Lower leg skin (tissue), 4 donors: ENCODE results near the gene GABARAPL2. TPM values are rescaled to one million over a fixed set of nuclear protein-coding genes. Genes with fewer than 3 reads are reported as not detected.

Experiments
- DNase-seq, 2 donors: peaks; one replicate each; pipeline ENCODE4 v3.0.0-alpha.2; 2019; ENCODE audit warnings: low spot score in 2 of 2
- H3K4me3 ChIP-seq: fragments of 200-600 bp; sonication (generic); 2 replicates; pipeline ENCODE4 v1.5.1; 2017; ENCODE audit warnings: mild to moderate bottlenecking, low read depth; ENCODE audit not compliant: poor library complexity, severe bottlenecking
- POLR2A ChIP-seq, 2 donors: fragments of 450-650 bp; IDR thresholded peaks; one replicate each; pipeline ENCODE4 v1.6.1; 2016 to 2017; ENCODE audit warnings: antibody characterized with exemption in 2 of 2, mild to moderate bottlenecking in 1 of 2, moderate library complexity in 1 of 2
- WGBS, 2 donors: methylation state at CpG; one replicate each; pipeline ENCODE4 v1.1.5; 2018; 5-methylcytosine and 5-hydroxymethylcytosine counted together
- intact Hi-C: fragments of 100-400 bp; cut with DNase I; formaldehyde crosslinking; loops from one replicate; pipeline ENCODE4 v1.15.0; 2023; ENCODE audit warnings: low total_unique reads
- total RNA-seq, 4 donors: library from RNA; depleted of rRNA; stranded (reverse); fragments of >200 nt; gene quantifications; one replicate each; pipeline ENCODE4 v1.1.0, GENCODE V29; 2016
- TF ChIP-seq, protein P1 (sequence below), 3 donors: fragments of 450-650 bp; IDR thresholded peaks; one replicate each; pipeline ENCODE4 v1.5.1; 2016; ENCODE audit warnings: antibody characterized with exemption in 3 of 3, mild to moderate bottlenecking in 3 of 3, moderate library complexity in 2 of 3

Gene GABARAPL2
- total RNA-seq, 4 donors from 2014 or later, result 119 to 176 (median 149) TPM

DNA sequence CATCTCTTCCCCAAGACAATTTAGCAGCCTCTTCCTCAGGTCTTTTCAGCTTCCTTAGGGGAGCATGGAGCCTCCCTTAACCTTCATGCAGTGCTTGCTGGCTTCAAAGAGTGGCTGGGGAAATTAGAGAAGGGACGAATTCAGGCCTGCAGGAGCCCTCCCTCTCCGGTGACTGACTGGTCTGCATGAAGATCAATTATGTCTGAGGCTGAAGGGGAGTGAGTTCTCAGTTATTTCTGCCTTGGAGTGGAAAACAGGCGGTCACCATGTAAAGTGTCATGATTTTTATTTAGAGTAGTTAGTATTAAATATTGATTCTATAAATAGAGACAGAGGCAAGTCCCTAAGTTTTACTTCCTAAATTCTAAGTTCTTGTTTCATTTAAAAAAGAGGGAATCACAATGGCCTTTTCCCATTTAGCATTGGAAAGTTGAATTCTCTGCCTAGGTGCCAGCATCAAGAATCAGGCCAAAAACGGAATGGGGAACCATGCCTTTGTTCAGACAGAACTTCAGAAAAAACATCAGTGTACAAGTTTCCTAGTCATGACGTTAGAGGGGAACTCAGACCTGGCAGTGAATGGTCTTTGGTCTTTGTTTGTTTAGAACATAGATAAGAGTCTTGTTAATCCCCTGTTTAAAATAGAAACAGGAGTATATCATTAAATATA is 4.4 kb downstream of the GABARAPL2 start:
- H3K4me3 ChIP-seq, result no peak overlapping the region
- WGBS, 2 donors, result 68 to 76% methylated on average over 5 of the region's 5 CpGs
- intact Hi-C loops, result no loop called here
- no peak for DNase-seq
- no peak for TF ChIP-seq POLR2A (IDR thresholded peaks at IDR 0.05)
- TF ChIP-seq, protein P1, sequence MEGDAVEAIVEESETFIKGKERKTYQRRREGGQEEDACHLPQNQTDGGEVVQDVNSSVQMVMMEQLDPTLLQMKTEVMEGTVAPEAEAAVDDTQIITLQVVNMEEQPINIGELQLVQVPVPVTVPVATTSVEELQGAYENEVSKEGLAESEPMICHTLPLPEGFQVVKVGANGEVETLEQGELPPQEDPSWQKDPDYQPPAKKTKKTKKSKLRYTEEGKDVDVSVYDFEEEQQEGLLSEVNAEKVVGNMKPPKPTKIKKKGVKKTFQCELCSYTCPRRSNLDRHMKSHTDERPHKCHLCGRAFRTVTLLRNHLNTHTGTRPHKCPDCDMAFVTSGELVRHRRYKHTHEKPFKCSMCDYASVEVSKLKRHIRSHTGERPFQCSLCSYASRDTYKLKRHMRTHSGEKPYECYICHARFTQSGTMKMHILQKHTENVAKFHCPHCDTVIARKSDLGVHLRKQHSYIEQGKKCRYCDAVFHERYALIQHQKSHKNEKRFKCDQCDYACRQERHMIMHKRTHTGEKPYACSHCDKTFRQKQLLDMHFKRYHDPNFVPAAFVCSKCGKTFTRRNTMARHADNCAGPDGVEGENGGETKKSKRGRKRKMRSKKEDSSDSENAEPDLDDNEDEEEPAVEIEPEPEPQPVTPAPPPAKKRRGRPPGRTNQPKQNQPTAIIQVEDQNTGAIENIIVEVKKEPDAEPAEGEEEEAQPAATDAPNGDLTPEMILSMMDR (IDR thresholded peaks at IDR 0.05), result no peak

DNA sequence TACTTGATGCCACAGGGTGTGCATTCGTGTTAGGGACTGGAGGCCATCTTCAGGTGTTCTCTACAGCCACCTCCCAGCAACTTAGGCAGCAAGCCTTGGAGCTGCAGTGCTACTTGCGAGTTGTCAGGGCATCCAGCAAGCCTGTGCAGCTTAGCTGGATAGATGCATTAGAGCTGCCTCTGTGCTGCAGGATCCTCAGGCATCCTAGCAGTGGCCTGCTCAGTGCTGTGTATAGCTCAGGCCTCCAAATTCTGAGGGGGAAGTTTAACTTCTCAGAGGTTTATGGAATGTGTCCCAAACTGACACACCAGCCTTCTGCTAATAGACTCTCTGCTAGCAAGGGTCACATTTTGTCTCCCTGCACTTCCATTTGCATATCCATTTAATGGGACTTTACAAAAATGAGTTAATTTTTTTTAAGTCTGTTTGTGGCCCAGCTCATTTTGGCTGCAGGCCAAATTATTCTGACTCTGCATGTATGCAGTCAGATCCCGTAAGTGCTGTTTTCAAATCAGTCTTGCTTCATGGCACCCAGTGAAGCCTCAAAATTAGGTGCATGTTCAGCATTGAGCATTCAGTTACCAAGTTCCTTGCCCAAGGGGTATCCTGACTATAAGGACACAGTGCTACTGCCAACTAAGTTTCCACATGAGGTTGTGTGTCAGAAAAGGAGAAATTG is 6.8 kb downstream of the GABARAPL2 start:
- DNase-seq, result peak in 1 of 2 donors; percentile 54
- WGBS, 2 donors, result 72 to 78% methylated on average over 3 of the region's 3 CpGs
- TF ChIP-seq POLR2A (IDR thresholded peaks at IDR 0.05), result no peak
- TF ChIP-seq, protein P1 (IDR thresholded peaks at IDR 0.05), result no peak
- H3K4me3 ChIP-seq, result no peak overlapping the region
- intact Hi-C loops, result no loop called here

DNA sequence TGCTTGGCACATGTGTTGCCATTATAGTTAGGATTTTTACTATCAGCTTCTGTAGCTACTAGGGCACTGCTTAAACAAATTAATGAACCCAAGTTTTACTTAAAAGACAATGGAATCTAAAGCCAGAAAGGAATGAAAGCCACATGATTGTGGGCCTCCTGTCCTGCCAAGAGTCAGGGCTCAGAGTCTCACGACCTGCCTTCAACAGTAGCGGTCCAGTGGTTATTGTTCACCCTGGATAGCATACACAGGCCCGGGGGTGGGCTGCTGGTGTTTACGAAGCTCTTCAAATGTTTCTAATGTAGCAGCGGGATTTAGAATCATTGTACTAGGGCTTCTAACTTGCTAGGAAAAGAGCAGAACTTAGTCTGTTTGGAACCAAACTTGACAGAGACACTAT is 7.8 kb downstream of the GABARAPL2 start:
- TF ChIP-seq, protein P1 (IDR thresholded peaks at IDR 0.05), result no peak
- no peak for TF ChIP-seq POLR2A (IDR thresholded peaks at IDR 0.05)
- 78 to 89% methylated on average over 5 of the region's 5 CpGs for WGBS, 2 donors

DNA sequence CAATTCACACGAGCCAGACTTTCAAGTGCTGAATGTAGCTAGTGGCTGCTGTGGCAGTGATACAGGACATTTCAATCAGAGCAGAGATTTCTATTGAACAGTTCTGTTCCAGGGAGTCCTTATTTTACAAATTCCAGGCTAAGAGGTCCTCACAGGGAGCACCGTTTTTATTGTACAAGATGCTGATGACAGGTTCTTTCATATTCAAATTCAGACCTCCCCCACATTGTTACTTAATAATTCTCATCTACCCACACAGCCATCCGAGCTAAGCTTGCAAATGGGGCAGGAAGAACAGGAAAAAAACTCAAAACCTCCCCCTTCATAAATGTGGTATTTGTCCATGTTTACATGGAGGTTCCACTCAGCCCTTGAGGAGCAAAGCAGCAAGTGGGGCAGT is 9.8 kb downstream of the GABARAPL2 start:
- TF ChIP-seq, protein P1 (IDR thresholded peaks at IDR 0.05), result no peak
- no peak overlapping the region for H3K4me3 ChIP-seq
- 61 to 64% methylated on average over 3 of the region's 3 CpGs for WGBS, 2 donors
- intact Hi-C loops, result no loop called here
- peak in 1 of 2 donors; percentile 6 for DNase-seq

More for the DNA sequence above, 7.8 kb downstream of the GABARAPL2 start:
- DNase-seq, result peak in 1 of 2 donors; percentile 32
- H3K4me3 ChIP-seq, result no peak overlapping the region
- intact Hi-C loops, result no loop called here

DNA sequence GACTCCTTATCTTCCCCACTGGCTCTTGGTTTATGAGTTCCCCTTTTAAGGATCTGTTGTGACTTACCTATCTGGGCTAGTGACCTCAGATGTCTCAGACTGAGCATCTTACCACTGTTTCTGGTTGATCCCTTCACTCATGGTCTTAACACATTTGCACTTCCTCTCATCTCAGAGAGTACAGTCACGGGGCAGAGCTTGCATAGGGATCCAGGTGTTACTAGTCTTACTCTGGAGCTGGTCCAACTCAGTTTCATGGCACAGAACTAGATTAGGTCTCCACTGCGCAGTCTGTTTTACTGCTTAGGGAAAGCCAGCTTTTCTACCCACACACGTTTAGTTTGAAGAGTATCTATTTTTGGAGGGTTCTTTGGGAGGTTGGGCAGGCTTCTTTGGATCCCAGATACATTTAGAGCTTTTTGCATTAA is 10.2 kb downstream of the GABARAPL2 start:
- intact Hi-C loops, result no loop called here
- 50 to 57% methylated on average over 3 of the region's 3 CpGs for WGBS, 2 donors
- TF ChIP-seq, protein P1 (IDR thresholded peaks at IDR 0.05), result no peak
- TF ChIP-seq POLR2A (IDR thresholded peaks at IDR 0.05), result no peak
- H3K4me3 ChIP-seq, result no peak overlapping the region
- peak in 1 of 2 donors; percentile 58 for DNase-seq
